ENCODE data around the gene CDC14B.
"Not testable (repeated sequence)": the region's sequence is repeated elsewhere in the genome, so short reads cannot be mapped to it uniquely, and the experiment has no call there.

Gene CDC14B

DNA sequence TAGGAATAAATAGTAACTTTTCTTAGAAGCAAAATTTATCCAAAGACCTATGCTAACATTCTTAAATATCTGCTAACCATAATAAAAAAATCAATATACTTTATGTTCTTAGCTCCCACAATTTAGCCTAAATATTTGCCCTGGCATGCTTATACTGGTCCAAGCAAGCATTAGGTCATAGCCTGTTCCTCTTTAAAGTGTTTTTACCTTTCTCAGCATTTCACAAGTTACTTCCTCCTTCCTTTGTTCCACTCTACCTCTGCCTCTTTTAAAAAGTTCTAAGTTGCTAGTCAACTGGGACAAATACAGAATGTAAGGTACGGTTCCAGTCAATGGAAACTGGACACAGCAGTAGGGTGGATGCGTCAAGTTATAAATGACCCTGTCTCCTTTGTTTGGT lies 37.4 kb downstream of the CDC14B start:
- DNase-seq: not testable (repeated sequence)

DNA sequence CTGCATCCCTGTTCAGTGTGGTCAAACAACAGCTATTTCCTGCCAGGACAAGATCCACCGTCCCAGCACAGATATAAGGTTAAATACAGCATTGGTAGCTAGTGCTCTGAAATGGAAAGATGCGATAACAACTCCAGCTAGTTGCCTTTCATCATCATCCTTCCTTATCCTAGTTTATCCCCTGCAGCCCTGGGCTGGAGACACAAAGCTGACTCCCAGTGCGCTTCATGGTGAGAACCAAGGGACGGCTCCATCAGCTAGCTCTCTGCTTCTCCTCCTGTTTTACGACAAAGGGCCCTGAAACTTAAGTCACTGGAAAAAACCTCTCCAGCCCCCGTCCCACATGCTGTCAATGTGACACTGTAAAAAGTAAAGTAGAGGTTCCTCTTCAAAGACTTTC lies 37.9 kb downstream of the CDC14B start:
- no peak for DNase-seq

- DNase-seq: no peak
These were observed 38.3 kb downstream of the CDC14B start for GRCh38 chr9:96581301-96581700.

DNA sequence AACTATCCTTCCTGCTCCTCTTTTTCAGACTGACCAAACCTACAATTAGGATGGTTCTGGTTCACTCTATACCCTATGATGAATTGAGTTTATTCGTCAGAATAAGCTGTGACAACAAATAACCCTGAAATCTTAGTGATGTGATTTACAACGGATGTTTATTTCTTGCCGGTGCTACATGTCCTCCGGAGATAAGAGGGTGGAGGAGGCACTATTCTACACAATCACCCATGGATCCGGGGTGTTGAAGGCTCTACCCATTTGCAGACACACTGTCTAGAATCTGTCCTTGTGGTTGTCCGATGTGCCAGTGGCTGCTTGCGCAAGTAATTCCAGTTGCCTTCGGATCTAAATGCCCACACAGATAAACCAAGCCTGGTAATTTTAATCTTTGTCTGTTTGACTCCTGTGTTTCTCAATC lies 44.7 kb downstream of the CDC14B start:
- no peak for DNase-seq

GRCh38 chr9:96574455-96574854 lies 45.2 kb downstream of the CDC14B start:
- no peak for DNase-seq

GRCh38 chr9:96567203-96567700 lies 52.4 kb downstream of the CDC14B start:
- peak; percentile 24 for DNase-seq

DNA sequence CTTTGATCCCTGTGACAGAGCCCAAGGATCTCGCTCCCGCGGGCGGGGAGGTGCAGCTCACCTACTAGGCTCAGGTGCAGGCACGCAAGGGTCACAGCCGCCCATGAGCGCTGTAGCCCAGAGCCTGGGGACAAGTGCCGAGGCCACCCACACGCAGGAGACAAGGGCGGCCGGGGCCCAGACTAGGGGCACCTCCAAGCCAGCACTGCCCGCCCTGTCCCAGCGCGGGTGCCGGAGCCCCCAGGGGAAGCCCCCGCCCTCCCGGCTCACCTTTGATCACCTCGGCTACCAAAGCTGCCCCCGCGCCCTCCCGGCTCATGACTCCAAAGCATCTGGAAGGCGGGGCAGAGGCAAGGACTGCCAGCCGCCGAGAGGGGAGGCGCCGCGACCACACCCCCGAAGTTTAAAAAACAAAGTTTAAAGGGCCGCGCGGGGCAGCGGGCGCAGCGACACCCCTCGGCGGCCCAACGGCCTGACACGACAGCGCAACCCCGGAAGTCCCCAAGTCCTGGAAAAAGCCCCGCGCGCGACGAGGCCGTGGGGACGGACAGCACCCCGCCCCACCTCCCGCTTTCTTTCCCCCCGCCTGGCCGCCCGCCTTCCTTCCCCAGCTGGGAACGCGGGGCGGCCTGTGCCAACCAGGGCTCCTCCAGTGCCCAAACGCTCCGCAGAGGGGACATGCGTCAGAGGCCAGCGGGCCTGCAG lies 53.0 kb downstream of the CDC14B start:
- DNase-seq: peak; percentile 90

- DNase-seq: no peak
These were observed 53.8 kb downstream of the CDC14B start for GRCh38 chr9:96565671-96566497.

- DNase-seq: no peak
These were observed 55.4 kb downstream of the CDC14B start for GRCh38 chr9:96564217-96564616.

DNA sequence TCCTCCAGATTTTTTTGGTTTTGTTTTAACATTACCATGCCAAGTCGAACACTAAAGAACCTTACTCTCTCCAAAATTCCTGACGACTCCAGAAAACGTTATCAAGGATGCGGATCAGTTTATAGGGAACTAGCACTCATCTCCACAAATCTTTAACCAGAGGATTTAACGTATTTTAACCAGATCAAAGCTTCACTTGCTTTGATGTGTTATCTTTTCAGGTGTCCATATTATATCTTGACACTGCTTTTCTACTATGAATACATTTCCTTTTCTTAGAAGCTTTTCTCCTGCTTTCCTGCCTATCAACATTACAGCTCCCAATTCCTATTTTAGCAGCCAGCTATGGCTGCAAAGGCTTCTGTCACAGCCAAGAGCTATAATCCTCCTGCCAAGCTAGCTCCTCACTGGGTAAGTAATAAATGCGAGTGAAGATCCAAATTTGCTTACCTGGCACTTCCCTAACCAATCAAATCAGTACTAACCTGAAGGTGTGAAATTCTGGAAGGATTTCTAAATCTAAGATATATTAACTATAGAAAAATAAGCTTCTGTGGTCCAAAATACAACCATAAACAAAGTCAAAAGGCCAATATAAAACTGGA lies 60.2 kb downstream of the CDC14B start:
- DNase-seq: no peak

GRCh38 chr9:96557921-96558320 lies 61.7 kb downstream of the CDC14B start:
- no peak for DNase-seq

GRCh38 chr9:96556701-96557461 lies 62.8 kb downstream of the CDC14B start:
- DNase-seq: no peak

DNA sequence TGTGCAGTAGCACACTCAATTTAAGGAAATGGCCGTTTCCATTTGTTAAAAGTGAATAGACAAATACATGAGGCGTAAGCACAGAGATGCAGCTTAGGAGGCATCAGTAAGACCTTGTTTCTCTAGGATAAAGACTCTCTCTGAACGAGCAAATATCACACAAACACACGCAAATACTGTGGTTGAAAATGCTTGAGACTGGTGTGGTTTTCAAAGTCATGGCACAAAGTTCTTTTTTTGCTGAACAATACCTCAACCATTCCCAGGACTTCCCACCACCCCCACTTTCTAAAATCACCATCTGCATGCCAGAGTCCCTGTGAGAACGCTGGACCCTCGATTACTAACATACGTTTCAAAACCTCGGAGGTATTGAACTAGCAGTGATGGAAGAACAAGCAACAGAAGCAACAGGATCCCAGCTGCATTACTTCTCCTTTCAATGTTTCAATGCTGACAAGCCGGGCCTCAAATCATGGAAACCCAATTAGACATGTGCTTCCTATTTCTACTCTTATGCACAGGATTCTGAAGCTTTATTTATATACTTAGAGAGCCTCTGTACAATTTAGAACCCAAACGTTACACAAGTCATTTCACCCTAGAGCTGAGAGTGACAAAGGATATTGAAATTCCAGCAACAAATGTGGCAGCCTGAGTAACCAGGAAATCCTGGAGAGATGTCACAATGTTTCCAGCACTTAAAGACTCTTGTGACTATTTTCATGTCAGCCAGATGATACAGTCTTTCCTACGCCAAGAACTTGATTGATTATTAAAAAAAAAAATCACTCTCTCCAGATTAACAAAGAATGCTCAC lies 63.9 kb downstream of the CDC14B start:
- no peak for DNase-seq

- no peak for DNase-seq
These were observed 64.7 kb downstream of the CDC14B start for GRCh38 chr9:96554801-96555566.

GRCh38 chr9:96554326-96554725 lies 65.3 kb downstream of the CDC14B start:
- no peak for DNase-seq

GRCh38 chr9:96553070-96553469 lies 66.6 kb downstream of the CDC14B start:
- no peak for DNase-seq

- no peak for DNase-seq
These were observed 68.2 kb downstream of the CDC14B start for GRCh38 chr9:96551403-96551802.

DNA sequence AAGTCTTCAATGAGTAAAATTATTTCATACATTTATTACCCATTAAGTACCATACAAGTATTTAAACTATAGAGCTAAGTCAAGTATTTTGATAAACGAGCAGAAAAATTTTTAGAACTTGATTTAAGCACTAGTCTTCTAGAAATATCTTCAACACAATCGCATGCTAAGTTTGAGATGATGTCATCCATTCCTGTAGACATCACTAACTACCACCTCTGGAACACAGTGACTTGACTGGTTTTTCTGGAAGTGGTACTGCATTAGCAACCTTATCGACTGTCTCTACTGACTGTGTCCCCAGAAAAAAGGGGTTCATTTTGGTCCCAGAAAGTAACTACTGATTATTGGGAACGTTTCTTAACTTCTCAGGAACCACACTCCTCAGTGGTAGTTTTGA lies 69.0 kb downstream of the CDC14B start:
- no peak for DNase-seq

- not testable (repeated sequence) for DNase-seq
These were observed 76.5 kb downstream of the CDC14B start for GRCh38 chr9:96543131-96543530.

GRCh38 chr9:96540106-96540505 lies 79.5 kb downstream of the CDC14B start:
- DNase-seq: no peak

DNA sequence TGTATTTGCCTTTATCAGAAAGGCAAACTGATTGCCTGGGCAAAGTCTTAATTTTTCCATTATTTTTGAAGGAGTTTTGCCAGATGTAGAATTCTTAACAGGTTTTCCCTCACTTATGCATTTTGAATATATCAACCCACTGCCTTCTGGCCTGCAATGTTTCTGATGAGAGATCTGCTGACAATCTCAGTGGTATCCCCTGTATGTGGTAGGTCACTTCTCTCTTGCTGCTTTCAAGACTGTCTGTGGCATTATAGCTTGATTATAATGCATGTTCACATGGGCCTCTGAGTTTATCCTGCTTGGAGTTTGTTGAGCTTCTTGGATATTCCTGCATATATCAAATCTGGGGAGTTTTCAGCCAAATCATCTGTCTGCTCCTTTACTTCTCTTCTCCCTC lies 87.5 kb downstream of the CDC14B start:
- DNase-seq: no peak
